GM12892 (cell line): ENCODE measurements around the gene CRYBG2.

Experiments
- DNase-seq: peaks from one replicate; pipeline ENCODE4 v3.0.0; 2011; ENCODE audit not compliant: insufficient read length
- FAIRE-seq: peaks from 2 replicates; lab custom pipeline; 2011; peaks lifted over from hg19 to GRCh38; lab: Jason Lieb, UNC
- POLR2A ChIP-seq: IDR thresholded peaks from 2 replicates; pipeline ENCODE4 v1.6.1; 2011; ENCODE audit warnings: low read depth, low read length, control low read depth
- POLR2AphosphoS5 ChIP-seq: IDR thresholded peaks from 2 replicates; pipeline ENCODE4 v1.6.1; 2011; ENCODE audit warnings: low read depth, low read length, control low read depth
- TAF1 ChIP-seq: IDR thresholded peaks from 2 replicates; pipeline ENCODE4 v1.6.1; 2011; ENCODE audit warnings: low read depth, mild to moderate bottlenecking, control low read depth, low read length, borderline replicate concordance

CRYBG2 gene

DNA sequence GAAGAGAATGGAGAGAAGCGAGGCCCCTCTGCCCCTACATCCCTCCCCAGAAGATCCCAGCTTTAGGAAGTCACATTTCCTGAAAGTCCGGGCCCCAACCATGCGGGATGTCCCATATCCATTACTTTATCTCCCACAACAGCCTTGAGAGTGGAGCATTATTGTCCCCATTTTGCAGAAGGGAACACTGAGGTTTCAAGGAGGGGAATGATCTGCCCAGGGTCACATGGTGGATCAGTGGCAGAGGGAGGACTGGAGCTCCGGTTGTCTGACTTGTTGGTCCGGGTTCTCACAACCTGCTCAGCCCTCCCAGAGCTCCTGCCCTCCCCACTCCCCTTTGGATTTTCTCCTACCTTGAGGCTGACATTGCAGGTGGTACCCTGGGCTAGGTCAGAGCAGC is 2.2 kb upstream of the CRYBG2 start:
- FAIRE-seq (no peak), DNase-seq (no peak)
- TF ChIP-seq TAF1 (no peak), POLR2AphosphoS5 (no peak), POLR2A (no peak)

DNA sequence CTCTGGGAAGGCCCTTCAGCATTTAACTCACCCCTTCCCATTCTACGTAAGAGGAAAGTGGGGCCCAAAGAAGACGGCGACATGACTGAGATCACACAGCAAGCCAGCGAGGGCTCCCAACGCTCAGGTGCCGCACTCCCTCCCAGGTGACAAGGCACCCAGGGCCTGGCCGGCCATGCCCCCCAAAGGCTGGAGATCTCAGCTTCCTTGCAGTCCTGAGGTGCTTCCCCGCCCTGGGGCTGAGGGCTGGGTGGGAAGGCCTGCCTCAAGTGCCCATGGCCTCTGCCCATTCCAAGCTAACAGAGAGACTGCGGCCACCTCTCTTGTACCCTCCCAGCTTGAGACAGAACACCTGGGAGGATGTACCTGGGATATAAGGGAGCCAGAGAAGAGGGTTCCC is 1.0 kb upstream of the CRYBG2 start:
- no peak for FAIRE-seq
- DNase-seq: no peak
- TF ChIP-seq POLR2AphosphoS5 (no peak), POLR2A (no peak), TAF1 (no peak)

DNA sequence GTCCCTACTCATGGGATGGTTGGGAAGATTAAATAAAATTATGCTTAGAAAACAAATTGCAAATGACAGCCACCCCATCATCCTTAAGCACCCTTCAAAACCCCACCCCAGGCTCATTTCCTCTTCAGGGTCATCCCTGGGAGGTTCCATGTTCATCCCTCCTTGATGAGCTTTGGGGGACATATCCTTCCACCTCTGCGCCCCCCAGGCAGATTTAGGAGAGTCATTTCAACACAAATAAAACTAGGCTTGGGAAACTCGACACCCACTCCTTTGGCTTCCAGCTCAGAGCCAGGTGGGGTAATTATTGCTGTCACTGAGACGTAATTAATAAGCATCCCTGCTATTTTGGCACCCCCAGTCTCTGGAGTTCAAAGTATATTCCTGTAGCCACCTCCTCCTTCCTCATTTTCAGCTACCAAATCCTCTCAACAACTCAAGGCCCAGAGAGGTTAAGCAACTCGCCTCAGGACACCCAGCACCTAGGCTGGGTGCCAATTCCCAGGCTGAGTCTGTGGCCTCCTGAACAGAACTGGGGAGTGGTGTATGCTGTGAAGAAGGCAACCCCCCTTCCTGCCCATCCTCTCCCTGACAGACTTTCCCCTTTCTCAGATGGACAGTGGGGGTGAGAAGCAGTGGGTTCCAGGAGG is 595 bp downstream of the CRYBG2 start:
- DNase-seq: no peak
- no peak for FAIRE-seq
- TF ChIP-seq POLR2A (no peak), POLR2AphosphoS5 (no peak)

DNA sequence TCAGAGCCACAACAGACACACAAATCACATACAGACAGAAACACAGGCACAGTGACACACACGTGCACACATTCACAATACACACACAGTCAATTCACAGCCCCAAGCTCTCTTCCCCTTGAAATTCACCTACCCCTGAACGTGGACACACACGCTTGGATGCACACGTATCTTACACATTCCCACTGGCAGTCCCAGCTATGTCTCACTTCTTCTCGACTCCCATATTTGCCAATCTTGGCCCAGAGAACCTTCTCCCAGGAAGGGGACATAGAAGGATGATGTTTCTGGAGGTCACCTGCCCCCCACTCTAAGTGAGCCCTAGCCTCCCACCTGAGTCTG is 1.6 kb downstream of the CRYBG2 start:
- DNase-seq (no peak), FAIRE-seq (no peak)
- TF ChIP-seq POLR2AphosphoS5: no peak
- TF ChIP-seq POLR2A: no peak
- no peak for TF ChIP-seq TAF1

DNA sequence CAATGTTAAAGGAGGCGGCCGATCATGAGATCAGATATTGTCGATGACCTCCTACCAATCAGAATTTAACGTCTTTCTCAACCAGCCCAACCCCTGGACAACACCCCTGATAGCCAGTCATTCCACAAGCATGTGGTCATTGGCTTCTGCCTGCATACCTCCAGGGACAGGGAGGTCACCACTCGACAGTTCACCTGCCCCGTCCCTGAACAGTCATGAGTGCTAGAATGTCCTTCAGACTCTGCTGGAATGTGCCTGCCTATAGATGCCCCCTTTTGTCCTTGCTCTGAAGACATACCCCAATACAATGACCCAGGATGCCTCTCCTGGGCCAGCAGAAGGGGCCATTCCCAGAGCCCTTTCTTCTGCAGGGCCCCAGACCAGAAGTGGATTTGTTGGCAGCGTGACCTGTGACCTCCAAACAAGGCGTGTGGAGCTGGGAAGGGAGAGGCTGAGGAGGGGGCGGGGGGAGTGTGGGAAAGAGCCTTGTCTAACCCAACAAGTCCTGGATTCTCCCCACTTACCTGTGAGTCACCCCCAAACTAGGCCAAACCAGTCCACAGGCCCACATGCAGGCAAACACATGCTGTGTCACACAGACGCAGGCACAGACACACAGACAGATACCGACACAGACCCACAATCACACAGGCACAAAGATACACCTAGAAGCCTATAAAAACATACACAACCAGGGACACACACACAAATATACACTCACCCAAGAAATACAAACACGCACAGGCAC is 2.2 kb downstream of the CRYBG2 start:
- FAIRE-seq: no peak
- TF ChIP-seq TAF1 (no peak), POLR2AphosphoS5 (no peak), POLR2A (no peak)

DNA sequence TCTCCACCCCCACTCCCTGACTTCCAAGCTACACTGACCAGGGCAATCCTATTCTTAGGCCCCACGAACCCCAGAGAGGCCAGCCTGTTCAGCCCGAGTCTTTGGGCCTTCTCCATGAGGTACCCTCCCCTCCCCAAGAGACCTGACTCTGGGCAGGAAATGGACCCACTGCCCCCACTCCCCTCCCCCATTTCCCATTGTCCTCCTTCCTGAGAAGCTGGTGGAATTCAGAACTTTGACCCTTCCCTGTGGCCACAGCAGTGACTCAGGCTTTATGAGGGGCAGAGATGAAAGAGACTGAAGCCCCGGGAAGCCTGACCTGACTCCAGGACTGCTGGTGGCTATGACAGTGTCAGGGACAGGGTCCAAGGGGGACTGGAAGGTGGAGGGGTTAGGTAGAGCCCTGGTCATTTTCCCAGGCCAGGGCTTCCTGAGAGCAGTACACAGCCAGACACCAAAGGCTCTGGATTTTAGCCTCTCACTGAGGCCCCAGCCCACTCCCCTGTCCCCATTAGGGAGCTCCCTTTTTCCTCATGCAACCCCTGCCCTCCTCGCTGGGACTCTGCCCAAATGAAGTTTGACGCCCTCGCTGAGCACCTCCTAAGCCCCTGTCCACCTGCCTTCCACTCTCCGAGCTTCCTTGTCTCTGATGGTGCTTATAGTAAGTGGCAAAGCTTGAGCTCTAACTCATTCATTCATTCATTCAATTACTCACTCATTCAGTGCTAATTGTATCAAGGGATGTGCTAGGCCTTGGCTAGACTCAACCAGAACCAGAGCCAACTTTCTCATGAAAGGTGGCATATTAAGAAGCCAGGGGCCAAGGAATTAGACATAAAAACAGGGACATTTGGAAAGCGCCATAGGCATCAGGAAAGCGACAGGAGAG is 3.0 kb downstream of the CRYBG2 start:
- no peak for FAIRE-seq

More for the DNA sequence above, 2.2 kb downstream of the CRYBG2 start:
- DNase-seq: no peak

DNA sequence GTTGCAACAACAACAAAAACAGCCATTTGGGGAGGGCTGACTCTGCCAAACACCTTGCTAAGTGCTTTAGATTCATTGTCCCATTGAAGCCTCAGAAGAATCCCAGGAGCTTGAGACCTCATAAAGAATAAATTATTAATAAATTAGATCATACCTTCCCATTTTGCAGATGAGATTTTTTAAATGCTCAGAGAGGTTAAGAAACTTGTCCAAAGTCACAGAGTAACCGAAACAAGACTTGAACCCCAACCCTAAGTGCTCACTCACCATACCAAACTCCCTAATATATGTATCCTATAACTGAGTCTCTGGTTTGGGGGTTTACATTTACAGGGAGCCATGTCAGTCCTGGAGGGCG is 3.6 kb downstream of the CRYBG2 start:
- no peak for DNase-seq
- FAIRE-seq: no peak
- TF ChIP-seq POLR2AphosphoS5: no peak
- no peak for TF ChIP-seq TAF1
- no peak for TF ChIP-seq POLR2A

More for the DNA sequence above, 3.0 kb downstream of the CRYBG2 start:
- DNase-seq: no peak
- TF ChIP-seq TAF1: no peak
- no peak for TF ChIP-seq POLR2A
- TF ChIP-seq POLR2AphosphoS5: no peak

DNA sequence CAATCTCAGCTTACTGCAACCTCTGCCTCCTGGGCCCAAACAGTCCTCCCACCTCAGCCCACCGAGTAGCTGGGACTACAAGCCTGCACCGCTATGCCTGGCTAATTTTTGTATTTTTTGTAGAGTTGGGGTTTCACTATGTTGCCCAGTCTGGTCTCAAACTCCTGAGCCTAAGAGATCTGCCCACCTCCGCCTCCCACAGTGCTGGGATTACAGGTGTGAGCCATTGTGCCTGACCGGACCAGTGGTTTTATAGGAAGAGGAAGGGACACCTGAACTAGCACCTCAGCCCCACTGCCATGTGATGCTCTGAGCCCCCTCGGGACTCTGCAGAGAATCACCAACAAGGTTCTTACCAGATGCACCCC is 4.1 kb downstream of the CRYBG2 start:
- TF ChIP-seq TAF1: no peak
- no peak for TF ChIP-seq POLR2A
- TF ChIP-seq POLR2AphosphoS5: no peak
- FAIRE-seq: no peak

DNA sequence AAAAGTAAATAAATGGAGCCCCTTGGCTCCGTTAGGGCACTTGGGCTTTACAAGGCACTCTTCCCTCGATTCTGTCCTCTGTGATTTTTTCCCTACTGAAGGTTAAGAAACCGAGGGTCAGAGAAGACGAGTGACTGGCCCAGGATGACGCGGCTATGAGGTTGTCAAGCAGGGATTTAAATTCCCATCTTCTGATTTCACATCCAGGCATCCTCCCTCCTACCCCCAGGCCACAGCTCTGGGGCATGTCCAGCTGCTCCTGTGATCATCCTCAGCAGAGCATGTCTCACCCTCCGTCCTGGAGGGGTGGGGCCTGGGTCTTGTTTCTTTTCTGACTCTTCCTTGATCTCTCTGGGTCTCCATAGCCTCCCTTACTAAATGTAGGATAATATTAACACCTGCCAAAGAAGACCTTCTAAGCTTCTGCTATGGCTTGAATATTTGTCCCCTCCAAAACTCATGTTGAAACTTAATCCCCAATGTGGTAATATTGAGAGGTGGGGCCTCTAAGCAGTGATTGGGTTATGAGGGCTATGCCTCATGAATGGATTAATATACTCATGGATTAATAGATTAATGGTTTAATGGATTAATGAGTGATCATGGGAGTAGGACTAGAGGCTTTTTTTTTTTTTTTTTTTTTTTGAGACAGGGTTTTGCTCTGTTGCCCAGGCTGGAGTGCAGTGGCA is 4.6 kb downstream of the CRYBG2 start:
- FAIRE-seq: no peak
- DNase-seq: no peak
- TF ChIP-seq TAF1 (no peak), POLR2A (no peak), POLR2AphosphoS5 (no peak)

More for the DNA sequence above, 4.1 kb downstream of the CRYBG2 start:
- DNase-seq: no peak

DNA sequence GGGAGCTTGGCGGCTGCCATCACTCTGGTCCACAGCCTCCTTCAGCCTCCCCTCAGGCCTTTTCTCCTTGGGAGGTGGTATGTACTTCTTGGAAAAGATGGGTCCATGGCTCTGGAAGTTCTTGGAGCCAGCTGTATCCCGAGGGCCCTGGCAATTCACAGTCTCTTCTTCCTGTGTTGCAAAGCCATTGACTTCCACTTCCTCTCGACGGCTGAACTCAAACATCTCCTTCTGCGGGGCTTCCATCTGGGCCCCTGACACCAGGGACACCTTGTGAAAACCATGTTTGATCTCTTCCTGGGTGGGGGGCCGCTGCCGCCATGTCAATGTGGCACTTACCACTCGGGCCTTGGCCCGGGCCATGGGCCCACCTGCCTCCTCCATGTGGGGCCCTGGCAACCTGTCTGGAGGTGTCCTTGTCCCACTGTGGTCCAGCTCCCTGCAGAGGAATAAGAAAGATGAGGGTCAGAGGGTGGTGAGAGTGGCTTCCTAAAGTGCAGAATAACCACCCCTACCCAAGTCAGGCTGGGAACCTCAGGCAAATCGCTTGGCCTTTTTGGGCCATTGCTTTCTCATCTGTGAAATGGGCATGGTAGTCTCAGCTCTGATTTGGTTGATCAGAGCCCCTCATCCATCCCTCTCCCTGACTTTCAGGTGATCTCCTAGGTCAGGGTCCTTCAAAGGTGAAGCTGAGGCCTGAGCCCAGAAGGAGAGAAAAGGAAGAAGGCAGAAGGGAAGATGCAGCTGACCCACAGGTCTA is 7.5 kb downstream of the CRYBG2 start:
- DNase-seq (no peak), FAIRE-seq (no peak)
- TF ChIP-seq POLR2A (no peak), POLR2AphosphoS5 (no peak)
